ENCODE data around the gene UTY.

DNA sequence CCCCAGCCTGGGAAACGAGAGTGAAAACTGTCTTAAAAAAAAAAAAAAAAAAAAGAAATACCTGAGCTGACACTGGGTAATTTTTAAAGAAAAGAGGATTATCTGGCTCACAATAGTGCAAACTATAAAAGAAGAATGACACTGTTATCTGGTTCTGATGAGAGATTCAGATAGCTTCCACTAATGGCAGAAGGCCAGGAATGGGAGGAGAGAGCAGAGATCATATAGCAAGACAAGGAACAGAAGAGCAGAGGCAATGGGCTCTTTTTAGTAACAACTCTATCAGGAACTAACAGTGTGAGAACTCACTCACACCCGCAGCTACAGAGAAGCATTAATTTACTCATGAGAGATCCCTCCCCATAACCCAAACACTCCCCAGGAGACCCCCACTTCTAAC, 184.8 kb downstream of the UTY start:
- TF ChIP-seq, protein P1, sequence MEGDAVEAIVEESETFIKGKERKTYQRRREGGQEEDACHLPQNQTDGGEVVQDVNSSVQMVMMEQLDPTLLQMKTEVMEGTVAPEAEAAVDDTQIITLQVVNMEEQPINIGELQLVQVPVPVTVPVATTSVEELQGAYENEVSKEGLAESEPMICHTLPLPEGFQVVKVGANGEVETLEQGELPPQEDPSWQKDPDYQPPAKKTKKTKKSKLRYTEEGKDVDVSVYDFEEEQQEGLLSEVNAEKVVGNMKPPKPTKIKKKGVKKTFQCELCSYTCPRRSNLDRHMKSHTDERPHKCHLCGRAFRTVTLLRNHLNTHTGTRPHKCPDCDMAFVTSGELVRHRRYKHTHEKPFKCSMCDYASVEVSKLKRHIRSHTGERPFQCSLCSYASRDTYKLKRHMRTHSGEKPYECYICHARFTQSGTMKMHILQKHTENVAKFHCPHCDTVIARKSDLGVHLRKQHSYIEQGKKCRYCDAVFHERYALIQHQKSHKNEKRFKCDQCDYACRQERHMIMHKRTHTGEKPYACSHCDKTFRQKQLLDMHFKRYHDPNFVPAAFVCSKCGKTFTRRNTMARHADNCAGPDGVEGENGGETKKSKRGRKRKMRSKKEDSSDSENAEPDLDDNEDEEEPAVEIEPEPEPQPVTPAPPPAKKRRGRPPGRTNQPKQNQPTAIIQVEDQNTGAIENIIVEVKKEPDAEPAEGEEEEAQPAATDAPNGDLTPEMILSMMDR (IDR thresholded peaks at IDR 0.05), result no peak
- TF ChIP-seq POLR2A (IDR thresholded peaks at IDR 0.05), result no peak
- TF ChIP-seq EP300 (IDR thresholded peaks at IDR 0.05), result no peak
